PC-3 (cell line): ENCODE measurements around the gene EIF3B.

Experiments
- CTCF ChIP-seq: fragments of 300-600 bp; sonication (generic); conservative IDR thresholded peaks from 2 replicates; pipeline ENCODE4 v1.5.1; 2017; ENCODE audit warnings: antibody characterized with exemption, low read depth, mild to moderate bottlenecking, low read length
- EZH2phosphoT487 ChIP-seq: fragments of 300-600 bp; sonication (generic); IDR thresholded peaks from 2 replicates; pipeline ENCODE4 v1.6.1; 2018; ENCODE audit warnings: mild to moderate bottlenecking, antibody characterized with exemption, low read length, borderline replicate concordance

- TF ChIP-seq EZH2phosphoT487 = no peak
- no peak for TF ChIP-seq CTCF
Measured at GRCh38 chr7:2421943-2422310, 67.3 kb downstream of the EIF3B start.
